ENCODE results near the gene MMP10.

DNA sequence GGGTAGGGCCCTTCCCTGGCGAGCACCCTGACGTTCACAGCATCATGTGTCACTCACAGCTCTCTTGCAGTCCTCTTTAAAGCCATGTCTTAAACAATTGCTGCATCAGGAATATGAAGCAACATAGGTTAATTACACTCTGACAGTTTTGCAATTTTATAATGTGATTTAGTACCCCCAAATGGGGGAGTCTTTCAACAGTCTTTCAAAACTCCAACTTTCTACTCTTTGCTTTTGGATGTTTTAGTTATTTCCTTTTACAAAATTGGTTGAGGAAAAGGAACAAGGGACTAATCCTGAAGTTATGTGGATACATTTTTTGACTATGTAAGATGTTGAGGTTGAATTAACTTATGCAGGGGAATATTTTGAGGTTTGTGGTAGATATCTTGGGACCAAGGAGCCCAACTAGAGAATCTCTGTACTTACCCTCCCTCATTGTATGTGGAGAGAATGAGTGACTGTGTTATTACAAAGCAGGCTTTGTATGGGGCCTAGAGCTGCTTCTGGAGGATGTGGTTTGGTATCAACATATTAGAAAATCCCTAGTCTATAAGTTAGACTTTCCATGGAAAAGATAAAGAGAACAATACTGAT is 55.4 kb downstream of the MMP10 start, which contains the start of gene MMP8:
- TF ChIP-seq, protein P1, sequence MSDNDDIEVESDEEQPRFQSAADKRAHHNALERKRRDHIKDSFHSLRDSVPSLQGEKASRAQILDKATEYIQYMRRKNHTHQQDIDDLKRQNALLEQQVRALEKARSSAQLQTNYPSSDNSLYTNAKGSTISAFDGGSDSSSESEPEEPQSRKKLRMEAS (CRISPR knock-in tag; IDR thresholded peaks at IDR 0.05) = no peak
- TF ChIP-seq PREB (CRISPR knock-in tag; IDR thresholded peaks at IDR 0.05; ENCODE audit: borderline replicate concordance) = no peak
- TF ChIP-seq USF2 (CRISPR knock-in tag; IDR thresholded peaks at IDR 0.05) = no peak
- no peak for TF ChIP-seq ZNF416 (CRISPR knock-in tag; IDR thresholded peaks at IDR 0.05)
- no peak for TF ChIP-seq ETV6 (CRISPR knock-in tag; IDR thresholded peaks at IDR 0.05)
- TF ChIP-seq, protein P2, sequence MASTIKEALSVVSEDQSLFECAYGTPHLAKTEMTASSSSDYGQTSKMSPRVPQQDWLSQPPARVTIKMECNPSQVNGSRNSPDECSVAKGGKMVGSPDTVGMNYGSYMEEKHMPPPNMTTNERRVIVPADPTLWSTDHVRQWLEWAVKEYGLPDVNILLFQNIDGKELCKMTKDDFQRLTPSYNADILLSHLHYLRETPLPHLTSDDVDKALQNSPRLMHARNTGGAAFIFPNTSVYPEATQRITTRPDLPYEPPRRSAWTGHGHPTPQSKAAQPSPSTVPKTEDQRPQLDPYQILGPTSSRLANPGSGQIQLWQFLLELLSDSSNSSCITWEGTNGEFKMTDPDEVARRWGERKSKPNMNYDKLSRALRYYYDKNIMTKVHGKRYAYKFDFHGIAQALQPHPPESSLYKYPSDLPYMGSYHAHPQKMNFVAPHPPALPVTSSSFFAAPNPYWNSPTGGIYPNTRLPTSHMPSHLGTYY (CRISPR knock-in tag; IDR thresholded peaks at IDR 0.05) = no peak
- no peak for TF ChIP-seq CTCF (IDR thresholded peaks at IDR 0.05)

All from WTC11 (cell line).